ENCODE measurements around the gene DMRTA2.

The DMRTA2 gene

GRCh38 chr1:50416553-50417453 is 6.4 kb downstream of the DMRTA2 start:
- no peak for DNase-seq (ENCODE audit: extremely low read depth, insufficient read length)
- Histone ChIP-seq H3K36me3 (ENCODE audit: control insufficient read depth, insufficient read depth, low read length) (no peaks in the 10 kb centered on the region), H3K27me3 (replicated peaks; ENCODE audit: control insufficient read depth, insufficient read depth, low read length) (peaks cover 8% of the 10 kb centered on the region), H3K4me3 (replicated peaks; ENCODE audit: low read depth, low read length) (no peak overlapping the region)
- TF ChIP-seq, protein P1, sequence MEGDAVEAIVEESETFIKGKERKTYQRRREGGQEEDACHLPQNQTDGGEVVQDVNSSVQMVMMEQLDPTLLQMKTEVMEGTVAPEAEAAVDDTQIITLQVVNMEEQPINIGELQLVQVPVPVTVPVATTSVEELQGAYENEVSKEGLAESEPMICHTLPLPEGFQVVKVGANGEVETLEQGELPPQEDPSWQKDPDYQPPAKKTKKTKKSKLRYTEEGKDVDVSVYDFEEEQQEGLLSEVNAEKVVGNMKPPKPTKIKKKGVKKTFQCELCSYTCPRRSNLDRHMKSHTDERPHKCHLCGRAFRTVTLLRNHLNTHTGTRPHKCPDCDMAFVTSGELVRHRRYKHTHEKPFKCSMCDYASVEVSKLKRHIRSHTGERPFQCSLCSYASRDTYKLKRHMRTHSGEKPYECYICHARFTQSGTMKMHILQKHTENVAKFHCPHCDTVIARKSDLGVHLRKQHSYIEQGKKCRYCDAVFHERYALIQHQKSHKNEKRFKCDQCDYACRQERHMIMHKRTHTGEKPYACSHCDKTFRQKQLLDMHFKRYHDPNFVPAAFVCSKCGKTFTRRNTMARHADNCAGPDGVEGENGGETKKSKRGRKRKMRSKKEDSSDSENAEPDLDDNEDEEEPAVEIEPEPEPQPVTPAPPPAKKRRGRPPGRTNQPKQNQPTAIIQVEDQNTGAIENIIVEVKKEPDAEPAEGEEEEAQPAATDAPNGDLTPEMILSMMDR (IDR thresholded peaks at IDR 0.05; ENCODE audit: insufficient read depth, low read length, poor library complexity, severe bottlenecking): no peak

DNA sequence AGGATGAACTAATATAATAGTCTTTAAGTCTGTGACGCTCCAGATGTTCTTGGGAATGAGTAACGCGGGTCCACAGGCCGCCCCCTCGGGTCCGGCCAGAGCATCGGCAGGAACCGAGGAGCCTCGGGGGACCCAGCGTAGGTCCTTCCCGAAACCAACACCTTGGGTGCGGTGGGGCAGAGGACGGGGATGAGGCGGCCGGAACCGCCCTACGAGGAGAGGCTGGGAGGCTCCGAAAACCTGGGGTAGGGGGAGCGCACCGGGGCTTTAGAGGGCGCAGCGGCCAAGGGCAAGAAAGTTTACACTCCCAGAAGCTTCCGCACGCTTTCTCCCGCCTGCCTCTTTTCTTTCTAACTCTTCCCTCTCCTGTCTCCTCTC is 7.1 kb downstream of the DMRTA2 start:
- Histone ChIP-seq H3K27me3 (replicated peaks; ENCODE audit: control insufficient read depth, insufficient read depth, low read length) (peaks cover 8% of the 10 kb centered on the region), H3K36me3 (ENCODE audit: control insufficient read depth, insufficient read depth, low read length) (no peaks in the 10 kb centered on the region), H3K4me3 (replicated peaks; ENCODE audit: low read depth, low read length) (no peak overlapping the region)
- TF ChIP-seq, protein P1 (IDR thresholded peaks at IDR 0.05; ENCODE audit: insufficient read depth, low read length, poor library complexity, severe bottlenecking): no peak
- DNase-seq (ENCODE audit: extremely low read depth, insufficient read length): no peak

DNA sequence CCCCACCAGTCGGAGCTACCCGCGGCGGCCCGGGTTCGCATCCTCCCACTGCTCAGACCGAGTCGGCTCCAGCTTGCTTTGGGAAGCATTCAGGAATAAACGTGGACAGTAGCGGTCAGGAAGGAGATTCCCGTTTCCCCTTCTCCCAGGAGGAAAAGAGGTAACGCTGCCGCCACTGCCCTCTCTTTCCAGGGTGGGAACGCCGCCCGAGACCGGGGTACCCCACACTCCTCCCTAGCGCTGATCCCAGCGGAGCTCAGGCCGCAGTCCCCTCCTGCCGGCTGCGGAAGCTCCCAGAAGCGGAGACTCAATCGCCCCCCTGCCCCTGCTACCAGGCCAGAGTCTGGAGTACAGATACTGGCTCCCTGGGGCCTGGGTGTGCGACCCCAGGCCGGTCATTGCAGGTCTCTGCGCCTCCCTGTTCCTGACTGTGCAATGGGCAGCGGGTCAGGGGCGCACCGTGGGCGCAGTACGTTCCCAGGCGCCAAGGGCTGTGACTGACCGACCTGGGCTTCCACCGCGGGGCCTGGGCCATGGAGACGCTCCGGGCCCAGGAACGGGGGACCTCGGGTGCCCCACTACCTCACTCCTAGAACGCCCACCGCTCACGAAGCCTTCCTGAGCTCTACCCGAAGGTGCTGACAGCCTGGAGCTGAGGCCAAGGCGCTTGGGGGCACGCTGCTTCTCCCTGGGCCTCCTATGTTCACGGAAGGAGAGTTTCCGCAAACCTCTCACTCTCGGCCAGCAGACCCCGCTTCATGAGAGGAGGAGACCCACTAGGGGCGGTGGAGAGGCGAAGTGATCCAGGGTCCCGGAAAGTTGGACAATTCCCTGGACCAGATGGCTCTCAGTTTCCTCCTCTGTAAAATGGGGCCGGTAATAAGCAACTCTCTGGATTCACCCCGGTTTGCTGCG is 7.8 kb downstream of the DMRTA2 start:
- Histone ChIP-seq H3K4me3 (replicated peaks; ENCODE audit: low read depth, low read length) (no peak overlapping the region), H3K36me3 (ENCODE audit: control insufficient read depth, insufficient read depth, low read length) (no peaks in the 10 kb centered on the region), H3K27me3 (replicated peaks; ENCODE audit: control insufficient read depth, insufficient read depth, low read length) (peaks cover 5% of the 10 kb centered on the region)
- DNase-seq (ENCODE audit: extremely low read depth, insufficient read length): no peak
- TF ChIP-seq, protein P1 (IDR thresholded peaks at IDR 0.05; ENCODE audit: insufficient read depth, low read length, poor library complexity, severe bottlenecking): no peak

DNA sequence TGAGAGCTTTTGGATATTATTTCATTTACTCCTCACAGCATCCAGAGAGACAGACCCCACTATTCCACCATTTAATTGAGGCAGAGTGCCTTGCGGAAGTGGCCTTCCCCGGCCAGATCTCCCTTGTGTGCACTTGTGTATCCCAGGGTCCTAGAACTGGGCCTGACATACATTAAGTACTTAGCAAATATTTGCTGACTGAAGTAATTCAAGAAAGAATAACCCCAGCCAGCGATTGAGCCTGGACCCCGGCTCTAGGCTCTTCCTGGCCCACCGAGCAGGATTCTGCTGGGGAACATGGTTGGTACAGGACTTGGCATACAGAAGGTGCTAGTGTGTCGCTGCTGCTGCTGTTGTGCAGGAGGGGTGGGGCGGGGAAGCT is 8.4 kb downstream of the DMRTA2 start:
- H3K36me3 ChIP-seq (ENCODE audit: control insufficient read depth, insufficient read depth, low read length): no peaks in the 10 kb centered on the region
- DNase-seq (ENCODE audit: extremely low read depth, insufficient read length): no peak
- peaks cover 4% of the 10 kb centered on the region for H3K27me3 ChIP-seq (replicated peaks; ENCODE audit: control insufficient read depth, insufficient read depth, low read length)
- no peak overlapping the region for H3K4me3 ChIP-seq (replicated peaks; ENCODE audit: low read depth, low read length)
- TF ChIP-seq, protein P1 (IDR thresholded peaks at IDR 0.05; ENCODE audit: insufficient read depth, low read length, poor library complexity, severe bottlenecking): no peak

- peaks cover 1% of the 10 kb centered on the region for H3K27me3 ChIP-seq (replicated peaks; ENCODE audit: control insufficient read depth, insufficient read depth, low read length)
- no peak for DNase-seq (ENCODE audit: extremely low read depth, insufficient read length)
- TF ChIP-seq, protein P1 (IDR thresholded peaks at IDR 0.05; ENCODE audit: insufficient read depth, low read length, poor library complexity, severe bottlenecking): no peak
- H3K36me3 ChIP-seq (ENCODE audit: control insufficient read depth, insufficient read depth, low read length): no peaks in the 10 kb centered on the region
- H3K4me3 ChIP-seq (replicated peaks; ENCODE audit: low read depth, low read length): no peak overlapping the region
Measured at GRCh38 chr1:50412813-50413476, 10.3 kb downstream of the DMRTA2 start.

All from GM06990 (cell line).